Measurements from ENCODE around the gene STAM. TPM values are rescaled to one million over a fixed set of nuclear protein-coding genes. Genes with fewer than 3 reads are reported as not detected.

Gene STAM
- polyA plus RNA-seq, 1 donor from 2014 or later = 33.0 TPM

DNA sequence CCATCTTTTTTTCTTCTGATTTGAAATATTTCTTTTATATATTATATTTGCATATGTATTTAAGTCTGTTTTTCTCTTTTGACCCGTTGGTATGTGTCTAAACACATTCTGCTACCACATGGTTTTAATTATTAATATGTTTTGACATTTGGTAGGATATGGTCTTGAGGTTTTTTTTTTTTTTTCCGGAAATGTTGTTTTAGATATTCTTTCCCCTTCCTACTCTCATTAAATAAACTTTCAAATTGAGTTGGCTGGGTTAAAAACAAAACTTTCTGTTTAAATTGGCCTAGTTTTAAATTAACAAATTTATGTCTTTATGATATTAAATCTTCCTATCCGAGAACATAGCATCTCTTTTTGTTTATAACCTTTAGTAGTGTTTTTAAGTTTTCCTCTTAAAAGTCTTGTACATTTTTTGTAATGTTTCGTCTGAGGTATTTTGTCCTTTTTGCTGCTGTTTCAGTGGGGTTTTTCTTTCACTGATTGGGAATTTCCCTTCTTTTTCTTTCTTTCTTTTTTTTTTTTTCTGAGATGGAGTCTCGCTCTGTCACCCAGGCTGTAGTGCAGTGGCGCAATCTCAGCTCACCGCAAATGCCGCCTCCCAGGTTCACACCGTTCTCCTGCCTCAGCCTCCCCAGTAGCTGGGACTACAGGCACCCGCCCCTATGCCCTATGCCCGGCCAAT is 25.4 kb downstream of the STAM start:
- no peak overlapping the region for H3K4me2 ChIP-seq (ENCODE audit: low read length)
- H3K27ac ChIP-seq (ENCODE audit: low read length) = no peak overlapping the region
- H3K36me3 ChIP-seq (ENCODE audit: insufficient read depth, low read length) = no peaks in the 10 kb centered on the region

DNA sequence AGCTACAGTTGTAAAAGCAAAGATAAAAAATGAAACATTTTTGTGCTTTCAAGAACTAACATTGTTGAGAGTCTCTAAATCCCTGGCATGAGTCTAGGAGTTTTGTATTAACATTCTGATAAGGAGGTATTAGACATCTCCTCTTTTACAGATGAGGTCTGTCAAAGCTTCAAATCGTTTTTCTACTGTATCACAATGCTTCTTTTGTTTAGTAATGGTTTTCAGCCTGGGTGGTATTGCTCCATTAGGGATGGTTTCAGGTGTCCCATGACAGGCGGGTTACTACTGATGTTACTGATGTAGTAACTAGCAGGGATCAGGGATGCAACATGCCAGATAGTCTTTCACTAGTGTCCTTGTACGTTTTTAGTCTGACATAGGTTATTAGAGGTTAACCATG is 27.4 kb downstream of the STAM start:
- Histone ChIP-seq H2AFZ (ENCODE audit: low read depth, low read length) (no peak overlapping the region), H3K4me2 (ENCODE audit: low read length) (no peak overlapping the region), H3K9ac (ENCODE audit: low read length) (no peak overlapping the region), H3K4me3 (ENCODE audit: low read length) (no peak overlapping the region), H3K9me3 (ENCODE audit: low read length) (no peaks in the 10 kb centered on the region), H3K79me2 (replicated peaks; ENCODE audit: insufficient read depth, low read length) (peaks cover 10% of the 10 kb centered on the region), H3K27me3 (ENCODE audit: insufficient read depth, low read depth, low read length) (no peaks in the 10 kb centered on the region), H3K27ac (ENCODE audit: low read length) (peak overlapping the region; percentile 44), H3F3A (ENCODE audit: insufficient read depth, low read length, poor library complexity, severe bottlenecking) (no peaks in the 10 kb centered on the region), H3K36me3 (ENCODE audit: insufficient read depth, low read length) (no peaks in the 10 kb centered on the region), H3K9me2 (ENCODE audit: insufficient read depth, low read length) (no peaks in the 10 kb centered on the region), H4K20me1 (ENCODE audit: insufficient read depth) (no peaks in the 10 kb centered on the region)
- TF ChIP-seq SMC3 (conservative IDR thresholded peaks at IDR 0.05; ENCODE audit: poor library complexity) (no peak), POLR2AphosphoS5 (IDR thresholded peaks at IDR 0.05) (peak; percentile 37), EZH2 (IDR thresholded peaks at IDR 0.05; ENCODE audit: borderline replicate concordance, insufficient read depth, low read length, poor library complexity, severe bottlenecking) (no peak), EP300 (conservative IDR thresholded peaks at IDR 0.05; ENCODE audit: poor library complexity, severe bottlenecking) (peak; percentile 62), RAD21 (conservative IDR thresholded peaks at IDR 0.05) (no peak), MXI1 (conservative IDR thresholded peaks at IDR 0.05; ENCODE audit: poor library complexity, severe bottlenecking) (no peak), TAF1 (IDR thresholded peaks at IDR 0.05; ENCODE audit: low read depth) (no peak)
- TF ChIP-seq, protein P1, sequence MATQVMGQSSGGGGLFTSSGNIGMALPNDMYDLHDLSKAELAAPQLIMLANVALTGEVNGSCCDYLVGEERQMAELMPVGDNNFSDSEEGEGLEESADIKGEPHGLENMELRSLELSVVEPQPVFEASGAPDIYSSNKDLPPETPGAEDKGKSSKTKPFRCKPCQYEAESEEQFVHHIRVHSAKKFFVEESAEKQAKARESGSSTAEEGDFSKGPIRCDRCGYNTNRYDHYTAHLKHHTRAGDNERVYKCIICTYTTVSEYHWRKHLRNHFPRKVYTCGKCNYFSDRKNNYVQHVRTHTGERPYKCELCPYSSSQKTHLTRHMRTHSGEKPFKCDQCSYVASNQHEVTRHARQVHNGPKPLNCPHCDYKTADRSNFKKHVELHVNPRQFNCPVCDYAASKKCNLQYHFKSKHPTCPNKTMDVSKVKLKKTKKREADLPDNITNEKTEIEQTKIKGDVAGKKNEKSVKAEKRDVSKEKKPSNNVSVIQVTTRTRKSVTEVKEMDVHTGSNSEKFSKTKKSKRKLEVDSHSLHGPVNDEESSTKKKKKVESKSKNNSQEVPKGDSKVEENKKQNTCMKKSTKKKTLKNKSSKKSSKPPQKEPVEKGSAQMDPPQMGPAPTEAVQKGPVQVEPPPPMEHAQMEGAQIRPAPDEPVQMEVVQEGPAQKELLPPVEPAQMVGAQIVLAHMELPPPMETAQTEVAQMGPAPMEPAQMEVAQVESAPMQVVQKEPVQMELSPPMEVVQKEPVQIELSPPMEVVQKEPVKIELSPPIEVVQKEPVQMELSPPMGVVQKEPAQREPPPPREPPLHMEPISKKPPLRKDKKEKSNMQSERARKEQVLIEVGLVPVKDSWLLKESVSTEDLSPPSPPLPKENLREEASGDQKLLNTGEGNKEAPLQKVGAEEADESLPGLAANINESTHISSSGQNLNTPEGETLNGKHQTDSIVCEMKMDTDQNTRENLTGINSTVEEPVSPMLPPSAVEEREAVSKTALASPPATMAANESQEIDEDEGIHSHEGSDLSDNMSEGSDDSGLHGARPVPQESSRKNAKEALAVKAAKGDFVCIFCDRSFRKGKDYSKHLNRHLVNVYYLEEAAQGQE (IDR thresholded peaks at IDR 0.05; ENCODE audit: borderline replicate concordance) = no peak
- TF ChIP-seq, protein P2, sequence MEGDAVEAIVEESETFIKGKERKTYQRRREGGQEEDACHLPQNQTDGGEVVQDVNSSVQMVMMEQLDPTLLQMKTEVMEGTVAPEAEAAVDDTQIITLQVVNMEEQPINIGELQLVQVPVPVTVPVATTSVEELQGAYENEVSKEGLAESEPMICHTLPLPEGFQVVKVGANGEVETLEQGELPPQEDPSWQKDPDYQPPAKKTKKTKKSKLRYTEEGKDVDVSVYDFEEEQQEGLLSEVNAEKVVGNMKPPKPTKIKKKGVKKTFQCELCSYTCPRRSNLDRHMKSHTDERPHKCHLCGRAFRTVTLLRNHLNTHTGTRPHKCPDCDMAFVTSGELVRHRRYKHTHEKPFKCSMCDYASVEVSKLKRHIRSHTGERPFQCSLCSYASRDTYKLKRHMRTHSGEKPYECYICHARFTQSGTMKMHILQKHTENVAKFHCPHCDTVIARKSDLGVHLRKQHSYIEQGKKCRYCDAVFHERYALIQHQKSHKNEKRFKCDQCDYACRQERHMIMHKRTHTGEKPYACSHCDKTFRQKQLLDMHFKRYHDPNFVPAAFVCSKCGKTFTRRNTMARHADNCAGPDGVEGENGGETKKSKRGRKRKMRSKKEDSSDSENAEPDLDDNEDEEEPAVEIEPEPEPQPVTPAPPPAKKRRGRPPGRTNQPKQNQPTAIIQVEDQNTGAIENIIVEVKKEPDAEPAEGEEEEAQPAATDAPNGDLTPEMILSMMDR (IDR thresholded peaks at IDR 0.05; ENCODE audit: poor library complexity, severe bottlenecking) = no peak

More for the DNA sequence above, 25.4 kb downstream of the STAM start:
- TF ChIP-seq POLR2AphosphoS5 (IDR thresholded peaks at IDR 0.05) = no peak
- TF ChIP-seq, protein P2 (IDR thresholded peaks at IDR 0.05; ENCODE audit: poor library complexity, severe bottlenecking) = no peak
- TF ChIP-seq EP300 (conservative IDR thresholded peaks at IDR 0.05; ENCODE audit: poor library complexity, severe bottlenecking) = no peak
- TF ChIP-seq EZH2 (IDR thresholded peaks at IDR 0.05; ENCODE audit: borderline replicate concordance, insufficient read depth, low read length, poor library complexity, severe bottlenecking) = no peak
- TF ChIP-seq SMC3 (conservative IDR thresholded peaks at IDR 0.05; ENCODE audit: poor library complexity) = no peak
- TF ChIP-seq RAD21 (conservative IDR thresholded peaks at IDR 0.05) = no peak
- TF ChIP-seq, protein P1 (IDR thresholded peaks at IDR 0.05; ENCODE audit: borderline replicate concordance) = no peak
- no peak for TF ChIP-seq MXI1 (conservative IDR thresholded peaks at IDR 0.05; ENCODE audit: poor library complexity, severe bottlenecking)
- no peak for TF ChIP-seq TAF1 (IDR thresholded peaks at IDR 0.05; ENCODE audit: low read depth)
- Histone ChIP-seq H3K9ac (ENCODE audit: low read length) (no peak overlapping the region), H3K27me3 (ENCODE audit: insufficient read depth, low read depth, low read length) (no peaks in the 10 kb centered on the region), H3K9me2 (ENCODE audit: insufficient read depth, low read length) (no peaks in the 10 kb centered on the region), H3F3A (ENCODE audit: insufficient read depth, low read length, poor library complexity, severe bottlenecking) (no peaks in the 10 kb centered on the region), H4K20me1 (ENCODE audit: insufficient read depth) (no peaks in the 10 kb centered on the region), H3K4me3 (ENCODE audit: low read length) (no peak overlapping the region), H2AFZ (ENCODE audit: low read depth, low read length) (no peak overlapping the region), H3K9me3 (ENCODE audit: low read length) (no peaks in the 10 kb centered on the region), H3K79me2 (replicated peaks; ENCODE audit: insufficient read depth, low read length) (peaks cover 20% of the 10 kb centered on the region)

Data from neural cell (in vitro differentiated cells).